Measurements from ENCODE around the gene ARID3B.
A peak's percentile ranks its signal among the peaks of the same experiment; 100 is the strongest.
"Not testable (repeated sequence)": the region's sequence is repeated elsewhere in the genome, so short reads cannot be mapped to it uniquely, and the experiment has no call there.

The ARID3B gene

GRCh38 chr15:74569731-74570070 lies 28.7 kb downstream of the ARID3B start:
- no peak for DNase-seq (ENCODE audit: low spot score)

GRCh38 chr15:74571191-74571590 lies 30.2 kb downstream of the ARID3B start:
- DNase-seq (ENCODE audit: low spot score), result no peak

GRCh38 chr15:74573987-74574386 lies 33.0 kb downstream of the ARID3B start:
- DNase-seq (ENCODE audit: low spot score), result no peak

GRCh38 chr15:74578496-74578994 lies 37.5 kb downstream of the ARID3B start:
- DNase-seq (ENCODE audit: low spot score), result no peak

- no peak for DNase-seq (ENCODE audit: low spot score)
Measured at GRCh38 chr15:74579001-74579400, 38.0 kb downstream of the ARID3B start.

- no peak for DNase-seq (ENCODE audit: low spot score)
Measured at GRCh38 chr15:74580538-74581350, 39.7 kb downstream of the ARID3B start.

- DNase-seq (ENCODE audit: low spot score), result no peak
Measured at GRCh38 chr15:74584204-74584603, 43.2 kb downstream of the ARID3B start.

- peak; percentile 75 for DNase-seq (ENCODE audit: low spot score)
Measured at GRCh38 chr15:74584779-74585178, 43.8 kb downstream of the ARID3B start.

- no peak for DNase-seq (ENCODE audit: low spot score)
Measured at GRCh38 chr15:74585191-74585590, 44.2 kb downstream of the ARID3B start.

GRCh38 chr15:74585857-74586256 lies 44.8 kb downstream of the ARID3B start:
- DNase-seq (ENCODE audit: low spot score), result no peak

GRCh38 chr15:74589826-74590225 lies 48.8 kb downstream of the ARID3B start:
- no peak for DNase-seq (ENCODE audit: low spot score)

- DNase-seq (ENCODE audit: low spot score), result no peak
Measured at GRCh38 chr15:74592222-74592621, 51.2 kb downstream of the ARID3B start.

GRCh38 chr15:74593122-74593521 lies 52.1 kb downstream of the ARID3B start:
- no peak for DNase-seq (ENCODE audit: low spot score)

GRCh38 chr15:74594455-74594854 lies 53.4 kb downstream of the ARID3B start:
- DNase-seq (ENCODE audit: low spot score), result no peak

GRCh38 chr15:74595271-74595670 lies 54.3 kb downstream of the ARID3B start:
- no peak for DNase-seq (ENCODE audit: low spot score)

GRCh38 chr15:74596736-74597135 lies 55.7 kb downstream of the ARID3B start:
- DNase-seq (ENCODE audit: low spot score), result not testable (repeated sequence)

- DNase-seq (ENCODE audit: low spot score), result not testable (repeated sequence)
Measured at GRCh38 chr15:74597146-74597705, 56.2 kb downstream of the ARID3B start.

GRCh38 chr15:74598126-74598842 lies 57.3 kb downstream of the ARID3B start:
- DNase-seq (ENCODE audit: low spot score), result peak; percentile 92

- DNase-seq (ENCODE audit: low spot score), result no peak
Measured at GRCh38 chr15:74599156-74599555, 58.1 kb downstream of the ARID3B start.

- DNase-seq (ENCODE audit: low spot score), result no peak
Measured at GRCh38 chr15:74603026-74603788, 62.2 kb downstream of the ARID3B start.

GRCh38 chr15:74603789-74604705 lies 63.0 kb downstream of the ARID3B start:
- no peak for DNase-seq (ENCODE audit: low spot score)

All from putamen (tissue), 1 donor.